ENCODE measurements around the gene FAM200B.

FAM200B gene

GRCh38 chr4:15688051-15688450 is 6.4 kb downstream of the FAM200B start:
- TF ChIP-seq CTCF (IDR thresholded peaks at IDR 0.05; ENCODE audit: low read depth, low read length), result no peak
- no peak overlapping the region for H3K4me3 ChIP-seq (ENCODE audit: low read depth, low read length)

GRCh38 chr4:15689540-15689939 is 7.9 kb downstream of the FAM200B start:
- TF ChIP-seq CTCF (IDR thresholded peaks at IDR 0.05; ENCODE audit: low read depth, low read length), result no peak
- no peak overlapping the region for H3K4me3 ChIP-seq (ENCODE audit: low read depth, low read length)

GRCh38 chr4:15690020-15690809 is 8.6 kb downstream of the FAM200B start:
- H3K4me3 ChIP-seq (ENCODE audit: low read depth, low read length), result no peak overlapping the region
- no peak for TF ChIP-seq CTCF (IDR thresholded peaks at IDR 0.05; ENCODE audit: low read depth, low read length)

- no peak overlapping the region for H3K4me3 ChIP-seq (ENCODE audit: low read depth, low read length)
- TF ChIP-seq CTCF (IDR thresholded peaks at IDR 0.05; ENCODE audit: low read depth, low read length), result no peak
Measured at GRCh38 chr4:15691346-15692135, 9.9 kb downstream of the FAM200B start.

GRCh38 chr4:15692602-15693001 is 11.0 kb downstream of the FAM200B start:
- TF ChIP-seq CTCF (IDR thresholded peaks at IDR 0.05; ENCODE audit: low read depth, low read length), result no peak
- no peak overlapping the region for H3K4me3 ChIP-seq (ENCODE audit: low read depth, low read length)

GRCh38 chr4:15694431-15694830 is 12.8 kb downstream of the FAM200B start:
- H3K4me3 ChIP-seq (ENCODE audit: low read depth, low read length), result no peak overlapping the region
- TF ChIP-seq CTCF (IDR thresholded peaks at IDR 0.05; ENCODE audit: low read depth, low read length), result no peak

- H3K4me3 ChIP-seq (ENCODE audit: low read depth, low read length), result no peak overlapping the region
- TF ChIP-seq CTCF (IDR thresholded peaks at IDR 0.05; ENCODE audit: low read depth, low read length), result no peak
Measured at GRCh38 chr4:15695240-15695699, 13.6 kb downstream of the FAM200B start.
